Loucy (cell line): ENCODE measurements around the gene CDK6.

Source experiments
- H2AFZ ChIP-seq: fragments of 200-600 bp; sonication (generic); 2 replicates; pipeline ENCODE4 v1.6.0; 2016; ENCODE audit warnings: antibody characterized with exemption, mild to moderate bottlenecking, low read length, moderate library complexity
- H3F3A ChIP-seq: fragments of 200-600 bp; 2 replicates; pipeline ENCODE4 v1.6.0; 2016; ENCODE audit warnings: antibody characterized with exemption, low read depth, mild to moderate bottlenecking
- H3K27me3 ChIP-seq: fragments of 200-600 bp; sonication (generic); 2 replicates; pipeline ENCODE4 v1.6.1; 2014; ENCODE audit warnings: low read length, mild to moderate bottlenecking; ENCODE audit not compliant: insufficient read depth, poor library complexity, severe bottlenecking
- H3K36me3 ChIP-seq: fragments of 200-600 bp; sonication (generic); 2 replicates; pipeline ENCODE4 v1.6.1; 2016; ENCODE audit warnings: low read length; ENCODE audit not compliant: insufficient read depth
- H3K4me1 ChIP-seq: fragments of 200-600 bp; sonication (generic); 2 replicates; pipeline ENCODE4 v1.5.1; 2014; ENCODE audit warnings: low read length, mild to moderate bottlenecking; ENCODE audit not compliant: insufficient read depth, poor library complexity, severe bottlenecking
- H3K4me2 ChIP-seq: fragments of 200-600 bp; sonication (generic); 2 replicates; pipeline ENCODE4 v1.6.0; 2014; ENCODE audit warnings: antibody characterized with exemption, low read length, low read depth, mild to moderate bottlenecking; ENCODE audit not compliant: poor library complexity, severe bottlenecking
- H3K4me3 ChIP-seq: fragments of 200-600 bp; sonication (generic); 2 replicates; pipeline ENCODE4 v1.5.1; 2014; ENCODE audit warnings: low read length, mild to moderate bottlenecking, mixed read lengths; ENCODE audit not compliant: poor library complexity, severe bottlenecking
- H3K79me2 ChIP-seq: fragments of 200-600 bp; sonication (generic); 2 replicates; pipeline ENCODE4 v1.6.1; 2014; ENCODE audit warnings: low read length; ENCODE audit not compliant: insufficient read depth
- H3K9ac ChIP-seq: fragments of 200-600 bp; sonication (generic); 2 replicates; pipeline ENCODE4 v1.6.0; 2014; ENCODE audit warnings: mild to moderate bottlenecking, low read depth, low read length, moderate library complexity; ENCODE audit not compliant: poor library complexity, severe bottlenecking
- H3K9me2 ChIP-seq: fragments of 200-600 bp; sonication (generic); replicated peaks from 2 replicates; pipeline ENCODE4 v1.6.1; 2016; ENCODE audit warnings: low read depth, low read length, mixed read lengths
- H3K9me3 ChIP-seq: fragments of 200-600 bp; sonication (generic); 2 replicates; pipeline ENCODE4 v1.6.1; 2014; ENCODE audit warnings: mild to moderate bottlenecking, antibody characterized with exemption, low read length, low read depth; ENCODE audit not compliant: insufficient read depth
- H4K20me1 ChIP-seq: fragments of 200-600 bp; sonication (generic); 2 replicates; pipeline ENCODE4 v1.6.0; 2014; ENCODE audit warnings: antibody characterized with exemption, low read length, mild to moderate bottlenecking; ENCODE audit not compliant: insufficient read depth, poor library complexity, severe bottlenecking
- CTCF ChIP-seq: fragments of 200-600 bp; sonication (generic); conservative IDR thresholded peaks from 2 replicates; pipeline ENCODE4 v1.5.1; 2014; ENCODE audit warnings: mild to moderate bottlenecking, antibody characterized with exemption, low read length
- EZH2phosphoT487 ChIP-seq: fragments of 200-600 bp; IDR thresholded peaks from 2 replicates; pipeline ENCODE4 v1.6.1; 2018; ENCODE audit warnings: antibody characterized with exemption, mild to moderate bottlenecking, moderate library complexity, borderline replicate concordance

CDK6 gene

GRCh38 chr7:92729751-92730150 is 106.6 kb downstream of the CDK6 start:
- no peak overlapping the region for H2AFZ ChIP-seq
- peaks cover 15% of the 10 kb centered on the region for H3K4me1 ChIP-seq
- H3K4me3 ChIP-seq = no peak overlapping the region
- no peaks in the 10 kb centered on the region for H3K9me3 ChIP-seq
- H3F3A ChIP-seq = no peaks in the 10 kb centered on the region
- H3K9ac ChIP-seq = no peak overlapping the region
- H3K9me2 ChIP-seq = no peaks in the 10 kb centered on the region
- H3K27me3 ChIP-seq = no peaks in the 10 kb centered on the region
- peaks cover 99% of the 10 kb centered on the region for H4K20me1 ChIP-seq
- peaks cover 99% of the 10 kb centered on the region for H3K79me2 ChIP-seq
- H3K4me2 ChIP-seq = no peak overlapping the region
- H3K36me3 ChIP-seq = peaks cover 93% of the 10 kb centered on the region
- TF ChIP-seq CTCF = no peak
- no peak for TF ChIP-seq EZH2phosphoT487

- peaks cover 99% of the 10 kb centered on the region for H4K20me1 ChIP-seq
- H2AFZ ChIP-seq = no peak overlapping the region
- peaks cover 98% of the 10 kb centered on the region for H3K79me2 ChIP-seq
- H3K9me3 ChIP-seq = no peaks in the 10 kb centered on the region
- H3F3A ChIP-seq = no peaks in the 10 kb centered on the region
- H3K9ac ChIP-seq = no peak overlapping the region
- H3K9me2 ChIP-seq = no peaks in the 10 kb centered on the region
- H3K4me3 ChIP-seq = no peak overlapping the region
- TF ChIP-seq CTCF (no peak), EZH2phosphoT487 (no peak)
- H3K27me3 ChIP-seq = no peaks in the 10 kb centered on the region
- peaks cover 93% of the 10 kb centered on the region for H3K36me3 ChIP-seq
- no peak overlapping the region for H3K4me2 ChIP-seq
- H3K4me1 ChIP-seq = peaks cover 11% of the 10 kb centered on the region
Measured at GRCh38 chr7:92729172-92729571, 107.2 kb downstream of the CDK6 start.

- H3K36me3 ChIP-seq = peaks cover 97% of the 10 kb centered on the region
- no peak overlapping the region for H3K4me3 ChIP-seq
- no peaks in the 10 kb centered on the region for H3K9me2 ChIP-seq
- H4K20me1 ChIP-seq = peaks cover 100% of the 10 kb centered on the region
- no peak overlapping the region for H2AFZ ChIP-seq
- H3K27me3 ChIP-seq = no peaks in the 10 kb centered on the region
- TF ChIP-seq CTCF = no peak
- no peak for TF ChIP-seq EZH2phosphoT487
- no peaks in the 10 kb centered on the region for H3F3A ChIP-seq
- no peak overlapping the region for H3K4me2 ChIP-seq
- H3K9me3 ChIP-seq = no peaks in the 10 kb centered on the region
- H3K4me1 ChIP-seq = peaks cover 9% of the 10 kb centered on the region
- H3K79me2 ChIP-seq = peaks cover 99% of the 10 kb centered on the region
- H3K9ac ChIP-seq = no peak overlapping the region
Measured at GRCh38 chr7:92727755-92728154, 108.6 kb downstream of the CDK6 start.
